ENCODE measurements around the gene SLC30A1.

The SLC30A1 gene

GRCh38 chr1:211524521-211524920 lies 54.4 kb downstream of the SLC30A1 start:
- TF ChIP-seq NFIC (IDR thresholded peaks at IDR 0.05) = no peak
- no peak for TF ChIP-seq YY1 (IDR thresholded peaks at IDR 0.05; ENCODE audit: low read depth)
- TF ChIP-seq CEBPB (IDR thresholded peaks at IDR 0.05) = no peak
- TF ChIP-seq TAF1 (IDR thresholded peaks at IDR 0.05; ENCODE audit: low read depth) = no peak
- no peak for TF ChIP-seq EP300 (IDR thresholded peaks at IDR 0.05; ENCODE audit: borderline replicate concordance)
- TF ChIP-seq MAX (IDR thresholded peaks at IDR 0.05) = no peak
- no peak for TF ChIP-seq ZBTB7A (IDR thresholded peaks at IDR 0.05; ENCODE audit: low read depth)
- no peak for TF ChIP-seq FOXM1 (IDR thresholded peaks at IDR 0.05; ENCODE audit: borderline replicate concordance, low read depth)
- no peak for TF ChIP-seq REST (IDR thresholded peaks at IDR 0.05; ENCODE audit: low read depth)
- TF ChIP-seq RAD21 (IDR thresholded peaks at IDR 0.05; ENCODE audit: low read depth) = no peak
- TF ChIP-seq EGR1 (IDR thresholded peaks at IDR 0.05) = no peak

- no peak for TF ChIP-seq NFIC (IDR thresholded peaks at IDR 0.05)
- no peak for TF ChIP-seq REST (IDR thresholded peaks at IDR 0.05; ENCODE audit: low read depth)
- TF ChIP-seq TCF12 (IDR thresholded peaks at IDR 0.05; ENCODE audit: low read depth) = no peak
Observed at GRCh38 chr1:211522804-211523203, 56.2 kb downstream of the SLC30A1 start.

All from Ishikawa (cell line).